Fibroblast of lung (primary cell): ENCODE measurements around the gene SGTA. TPM values are rescaled to one million over a fixed set of nuclear protein-coding genes. Genes with fewer than 3 reads are reported as not detected.

Experiments
- DNase-seq, 2 donors: peaks; one replicate each; pipeline versions ENCODE4 v3.0.0 to v3.0.0-alpha.2; 2010; ENCODE audit warnings: low read depth in 2 of 2
- H2AFZ ChIP-seq: 2 replicates; pipeline ENCODE4 v1.5.1; 2012; ENCODE audit warnings: low read length, control low read depth, inconsistent platforms
- H3K27ac ChIP-seq: 2 replicates; pipeline ENCODE4 v1.5.1; 2011; ENCODE audit warnings: low read length, control low read depth; ENCODE audit not compliant: insufficient read depth
- H3K27me3 ChIP-seq: 2 replicates; pipeline ENCODE4 v1.5.1; 2011; ENCODE audit warnings: mild to moderate bottlenecking, low read length; ENCODE audit not compliant: control insufficient read depth, insufficient read depth
- H3K36me3 ChIP-seq: 2 replicates; pipeline ENCODE4 v1.5.1; 2011; ENCODE audit warnings: low read length; ENCODE audit not compliant: control insufficient read depth, insufficient read depth
- H3K4me1 ChIP-seq: 2 replicates; pipeline ENCODE4 v1.5.1; 2011; ENCODE audit warnings: low read length; ENCODE audit not compliant: control insufficient read depth, insufficient read depth; ENCODE audit errors: extremely low read depth
- H3K4me2 ChIP-seq: 2 replicates; pipeline ENCODE4 v1.5.1; 2011; ENCODE audit warnings: low read length, control low read depth; ENCODE audit not compliant: insufficient read depth; ENCODE audit errors: extremely low read depth
- H3K4me3 ChIP-seq, 4 experiments: fragments of 200-600 bp in 1 of 4; sonication (generic) in 1 of 4; replicated peaks in 1 of 4; 2 replicates each; pipeline ENCODE4 v1.5.1; 2011 to 2016; ENCODE audit warnings: low read length in 4 of 4, low read depth in 3 of 4, mild to moderate bottlenecking in 3 of 4, control low read depth in 2 of 4, inconsistent platforms in 1 of 4, mixed read lengths in 1 of 4; ENCODE audit not compliant: insufficient read depth in 1 of 4; ENCODE audit errors: control extremely low read depth in 1 of 4
- H3K79me2 ChIP-seq: 2 replicates; pipeline ENCODE4 v1.5.1; 2012; ENCODE audit warnings: mild to moderate bottlenecking, low read length, inconsistent platforms; ENCODE audit not compliant: control insufficient read depth, insufficient read depth
- H3K9ac ChIP-seq: 2 replicates; pipeline ENCODE4 v1.5.1; 2011; ENCODE audit warnings: mild to moderate bottlenecking, low read length, control low read depth; ENCODE audit not compliant: insufficient read depth
- H3K9me3 ChIP-seq: 2 replicates; pipeline ENCODE4 v1.5.1; 2012; ENCODE audit warnings: low read depth, low read length; ENCODE audit not compliant: control insufficient read depth, insufficient read depth
- H4K20me1 ChIP-seq: 2 replicates; pipeline ENCODE4 v1.5.1; 2011; ENCODE audit warnings: low read length; ENCODE audit not compliant: control insufficient read depth, insufficient read depth; ENCODE audit errors: extremely low read depth
- EZH2 ChIP-seq: IDR thresholded peaks from 2 replicates; pipeline ENCODE4 v1.5.1; 2012; ENCODE audit warnings: low read length, control low read depth, mild to moderate bottlenecking; ENCODE audit errors: missing control alignments
- polyA plus RNA-seq, 2 donors: library from polyadenylated mRNA; depleted of rRNA in 1 of 2; stranded (reverse) in 1 of 2; unstranded in 1 of 2; fragments of >200 nt; gene quantifications; 2 replicates each; pipeline ENCODE4 v1.2.1, GENCODE V29; 2011 to 2012; ENCODE audit warnings: missing spikeins in 1 of 2
- total RNA-seq: library from RNA; depleted of rRNA; stranded (reverse); fragments of >200 nt; gene quantifications from 2 replicates; pipeline ENCODE4 v1.2.1, GENCODE V29; 2014
- TF ChIP-seq, protein P1 (sequence below), 2 donors: IDR thresholded peaks in 1 of 2; conservative IDR thresholded peaks in 1 of 2; 1 replicate in 1 of 2; 2 replicates in 1 of 2; pipeline ENCODE4 v1.5.1; 2011 to 2012; ENCODE audit warnings: low read length in 2 of 2, control low read depth in 1 of 2, inconsistent platforms in 1 of 2, low read depth in 1 of 2, mild to moderate bottlenecking in 1 of 2

The SGTA gene
- total and polyA plus RNA-seq, 2 donors (not counting 1 experiment from before 2014, with no cell fraction given), result 26.8 to 33.4 TPM

DNA sequence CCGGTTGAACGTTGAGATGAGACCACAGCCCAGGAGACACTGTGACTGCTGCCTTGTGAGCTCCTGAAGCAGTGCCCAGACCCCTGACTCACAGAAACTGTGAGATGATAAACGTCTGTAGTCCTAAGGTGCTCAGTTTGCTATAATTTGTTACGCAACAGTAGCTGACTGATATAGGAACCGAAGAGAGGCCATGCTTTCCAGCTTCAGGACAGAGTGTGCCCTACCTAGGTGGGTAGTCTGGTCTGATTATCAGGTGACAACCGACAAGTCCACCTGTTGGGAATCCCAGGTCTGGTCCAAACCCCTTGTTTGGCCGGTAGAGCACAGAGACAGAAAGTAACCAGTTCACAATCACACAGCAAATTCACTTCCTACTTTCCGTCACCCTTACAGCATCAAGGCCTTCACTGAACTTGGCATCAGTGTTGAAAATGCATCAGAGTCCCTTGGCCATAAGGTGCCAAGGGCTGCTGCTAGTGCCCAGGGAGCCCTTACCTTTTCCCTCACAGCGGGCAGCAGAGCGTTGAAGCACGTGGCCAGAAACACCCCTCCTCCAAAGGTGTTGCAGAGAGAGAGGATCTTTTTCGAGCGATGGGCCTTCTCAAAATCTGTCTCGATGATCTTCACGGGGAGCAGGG is 46.4 kb downstream of the SGTA start:
- H3K9me3 ChIP-seq, result no peaks in the 10 kb centered on the region
- no peaks in the 10 kb centered on the region for H3K27me3 ChIP-seq
- no peak for TF ChIP-seq EZH2
- TF ChIP-seq, protein P1, sequence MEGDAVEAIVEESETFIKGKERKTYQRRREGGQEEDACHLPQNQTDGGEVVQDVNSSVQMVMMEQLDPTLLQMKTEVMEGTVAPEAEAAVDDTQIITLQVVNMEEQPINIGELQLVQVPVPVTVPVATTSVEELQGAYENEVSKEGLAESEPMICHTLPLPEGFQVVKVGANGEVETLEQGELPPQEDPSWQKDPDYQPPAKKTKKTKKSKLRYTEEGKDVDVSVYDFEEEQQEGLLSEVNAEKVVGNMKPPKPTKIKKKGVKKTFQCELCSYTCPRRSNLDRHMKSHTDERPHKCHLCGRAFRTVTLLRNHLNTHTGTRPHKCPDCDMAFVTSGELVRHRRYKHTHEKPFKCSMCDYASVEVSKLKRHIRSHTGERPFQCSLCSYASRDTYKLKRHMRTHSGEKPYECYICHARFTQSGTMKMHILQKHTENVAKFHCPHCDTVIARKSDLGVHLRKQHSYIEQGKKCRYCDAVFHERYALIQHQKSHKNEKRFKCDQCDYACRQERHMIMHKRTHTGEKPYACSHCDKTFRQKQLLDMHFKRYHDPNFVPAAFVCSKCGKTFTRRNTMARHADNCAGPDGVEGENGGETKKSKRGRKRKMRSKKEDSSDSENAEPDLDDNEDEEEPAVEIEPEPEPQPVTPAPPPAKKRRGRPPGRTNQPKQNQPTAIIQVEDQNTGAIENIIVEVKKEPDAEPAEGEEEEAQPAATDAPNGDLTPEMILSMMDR (conservative IDR thresholded peaks at IDR 0.05 in 1 of 2, IDR thresholded peaks at IDR 0.05 in 1 of 2; ENCODE audit: low read depth in 1 of 2, low read length in 2 of 2), result no peak
- peaks cover 10% of the 10 kb centered on the region for H3K36me3 ChIP-seq
- peaks cover 4% of the 10 kb centered on the region for H3K79me2 ChIP-seq
- no peak overlapping the region for H3K9ac ChIP-seq
- H3K4me1 ChIP-seq, result peaks cover 5% of the 10 kb centered on the region
- no peak for DNase-seq
- no peak overlapping the region for H3K4me2 ChIP-seq
- H3K27ac ChIP-seq, result no peak overlapping the region
- H4K20me1 ChIP-seq, result no peaks in the 10 kb centered on the region
- H3K4me3 ChIP-seq, result no peak overlapping the region
- no peak overlapping the region for H2AFZ ChIP-seq

DNA sequence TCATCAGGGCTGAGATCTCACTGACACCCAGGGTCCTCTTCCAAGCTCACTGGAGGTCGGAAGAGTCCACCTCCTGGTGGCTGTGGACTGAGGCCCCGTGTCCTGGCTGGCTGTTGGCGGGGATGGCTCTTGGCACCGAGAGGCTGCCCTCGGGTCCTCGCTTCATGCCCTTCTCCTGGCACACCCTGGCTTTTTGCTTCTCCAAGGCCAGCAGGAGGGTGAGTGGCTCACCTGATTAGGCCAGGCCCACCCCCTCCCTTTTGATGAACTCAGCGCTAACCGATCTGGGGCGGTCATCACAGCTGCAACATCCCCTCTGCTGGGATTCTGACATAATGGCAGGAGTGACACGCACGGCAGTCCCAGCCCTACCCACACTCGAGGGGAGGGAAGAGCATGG is 47.7 kb downstream of the SGTA start:
- DNase-seq, result no peak
- no peak overlapping the region for H3K27ac ChIP-seq
- H3K9me3 ChIP-seq, result no peaks in the 10 kb centered on the region
- H3K36me3 ChIP-seq, result peaks cover 10% of the 10 kb centered on the region
- H3K4me3 ChIP-seq, result no peak overlapping the region
- TF ChIP-seq, protein P1 (conservative IDR thresholded peaks at IDR 0.05 in 1 of 2, IDR thresholded peaks at IDR 0.05 in 1 of 2; ENCODE audit: low read depth in 1 of 2, low read length in 2 of 2), result no peak
- TF ChIP-seq EZH2, result no peak
- H3K4me2 ChIP-seq, result no peak overlapping the region
- peaks cover 5% of the 10 kb centered on the region for H3K4me1 ChIP-seq
- H2AFZ ChIP-seq, result no peak overlapping the region
- H4K20me1 ChIP-seq, result no peaks in the 10 kb centered on the region
- H3K9ac ChIP-seq, result no peak overlapping the region
- no peaks in the 10 kb centered on the region for H3K27me3 ChIP-seq
- peaks cover 4% of the 10 kb centered on the region for H3K79me2 ChIP-seq

DNA sequence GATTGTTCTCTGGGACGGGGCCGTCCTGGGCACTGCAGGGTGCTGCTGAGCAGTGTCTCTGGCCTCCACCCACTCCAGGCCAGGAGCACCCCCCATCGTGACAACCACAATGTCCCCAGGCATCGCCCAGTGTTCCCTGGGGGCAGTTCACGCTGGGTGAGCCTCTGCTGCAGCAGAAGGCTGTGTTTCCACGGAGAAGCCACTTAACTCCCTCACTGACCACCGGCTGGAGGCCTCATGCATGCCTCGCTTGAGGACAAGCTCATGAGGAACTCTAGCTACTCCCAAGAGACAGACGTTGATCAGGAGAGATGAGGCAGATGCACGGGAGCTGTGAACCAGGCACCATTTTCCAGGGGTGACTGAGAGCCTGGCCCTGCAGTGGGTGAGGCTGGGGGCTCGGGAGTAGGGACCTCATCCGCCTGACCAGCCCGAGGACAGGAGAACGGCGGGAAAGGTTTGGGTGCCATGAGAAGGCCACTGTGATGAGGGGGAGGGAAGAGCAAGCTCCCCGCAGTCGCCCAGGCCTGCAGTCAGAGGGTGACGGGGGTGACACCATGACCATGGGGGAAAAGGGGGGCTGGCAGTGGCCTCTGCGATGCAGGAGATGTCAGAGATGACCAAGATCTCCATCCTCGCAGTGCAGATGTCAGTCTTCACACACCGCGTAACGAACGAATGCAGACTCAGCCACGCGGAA is 48.3 kb downstream of the SGTA start:
- Histone ChIP-seq H3K27me3 (no peaks in the 10 kb centered on the region), H3K4me1 (peaks cover 5% of the 10 kb centered on the region), H4K20me1 (no peaks in the 10 kb centered on the region), H3K9me3 (no peaks in the 10 kb centered on the region), H3K79me2 (peaks cover 4% of the 10 kb centered on the region), H3K4me2 (no peak overlapping the region), H2AFZ (no peak overlapping the region), H3K4me3 (no peak overlapping the region), H3K27ac (no peak overlapping the region), H3K36me3 (peaks cover 10% of the 10 kb centered on the region), H3K9ac (no peak overlapping the region)
- no peak for TF ChIP-seq EZH2
- TF ChIP-seq, protein P1 (conservative IDR thresholded peaks at IDR 0.05 in 1 of 2, IDR thresholded peaks at IDR 0.05 in 1 of 2; ENCODE audit: low read depth in 1 of 2, low read length in 2 of 2), result no peak
- no peak for DNase-seq
